Panc1 (cell line): Measurements from ENCODE around the gene PANX2. TPM values are rescaled to one million over a fixed set of nuclear protein-coding genes. Genes with fewer than 3 reads are reported as not detected.

Experiments used
- ATAC-seq: fragments of 200-7000 bp; cut with Tn5 transposase; 2 replicates; pipeline ENCODE4 v1.9.1; 2020; ENCODE audit warnings: mild to moderate bottlenecking, moderate library complexity
- BruUV-seq: library from RNA; stranded (reverse); fragments of 400-500 nt; replicated peaks from 2 replicates; lab custom pipeline; 2021; lab: Mats Ljungman, UMichigan
- CTCF ChIA-PET: fragments of 300-600 bp; sonication (Branson Sonifier 250); formaldehyde crosslinking; loops from one replicate; lab custom pipeline; 2022; ENCODE audit warnings: antibody characterized with exemption; lab: Charles Lee
- POLR2A ChIA-PET: fragments of 300-600 bp; sonication (Branson Sonifier 250); formaldehyde crosslinking; loops from one replicate; lab custom pipeline; 2022; ENCODE audit warnings: antibody characterized with exemption; lab: Charles Lee
- DNase-seq: peaks from one replicate; pipeline ENCODE4 v3.0.0-alpha.2; 2010; ENCODE audit warnings: low read depth, low spot score
- H3K27ac ChIP-seq: 2 replicates; pipeline ENCODE4 v1.5.1; 2011; ENCODE audit warnings: mild to moderate bottlenecking, low read length, inconsistent platforms
- H3K27me3 ChIP-seq: fragments of 200-500 bp; sonication (Bioruptor generic); 2 replicates; pipeline ENCODE4 v1.6.0; 2014; ENCODE audit warnings: low read length, inconsistent platforms; ENCODE audit not compliant: control insufficient read depth, insufficient read depth
- H3K36me3 ChIP-seq: fragments of 200-500 bp; sonication (Bioruptor generic); 2 replicates; pipeline ENCODE4 v1.5.1; 2014; ENCODE audit warnings: inconsistent platforms, mild to moderate bottlenecking, low read length, moderate library complexity; ENCODE audit not compliant: control insufficient read depth, insufficient read depth
- H3K4me1 ChIP-seq: 2 replicates; pipeline ENCODE4 v1.5.1; 2011; ENCODE audit warnings: inconsistent platforms, mild to moderate bottlenecking, low read length, moderate library complexity; ENCODE audit not compliant: control insufficient read depth, insufficient read depth
- H3K4me3 ChIP-seq, 2 experiments: 2 replicates each; pipeline ENCODE4 v1.5.1; 2011 to 2012; ENCODE audit warnings: low read depth in 2 of 2, low read length in 2 of 2, mild to moderate bottlenecking in 2 of 2, inconsistent platforms in 1 of 2, moderate library complexity in 1 of 2
- H3K9me3 ChIP-seq: fragments of 200-500 bp; sonication (Bioruptor generic); 2 replicates; pipeline ENCODE4 v1.5.1; 2014; ENCODE audit warnings: low read depth, mild to moderate bottlenecking, inconsistent platforms, low read length, moderate library complexity; ENCODE audit not compliant: control insufficient read depth, insufficient read depth
- CTCF ChIP-seq: fragments of 450-650 bp; IDR thresholded peaks from 2 replicates; pipeline ENCODE4 v1.5.1; 2017; ENCODE audit warnings: mild to moderate bottlenecking
- POLR2AphosphoS5 ChIP-seq: IDR thresholded peaks from 2 replicates; pipeline ENCODE4 v1.6.1; 2012; ENCODE audit warnings: mild to moderate bottlenecking, low read depth, low read length, moderate library complexity
- REST ChIP-seq, 2 experiments: IDR thresholded peaks; 2 replicates each; pipeline ENCODE4 v1.6.1; 2011 to 2012; ENCODE audit warnings: low read depth in 2 of 2, control low read depth in 1 of 2, low read length in 1 of 2, mild to moderate bottlenecking in 1 of 2, moderate library complexity in 1 of 2; ENCODE audit not compliant: insufficient read depth in 1 of 2
- SIN3A ChIP-seq: IDR thresholded peaks from 2 replicates; pipeline ENCODE4 v1.6.1; 2012; ENCODE audit warnings: low read depth, mild to moderate bottlenecking, low read length, moderate library complexity, borderline replicate concordance; ENCODE audit not compliant: insufficient read depth
- TCF7L2 ChIP-seq: IDR thresholded peaks from 2 replicates; pipeline ENCODE4 v1.6.1; 2011; ENCODE audit warnings: mild to moderate bottlenecking, low read depth, low read length, inconsistent platforms
- in situ Hi-C: cut with HindIII; loops from 2 replicates; pipeline ENCODE4 v1.10.0; 2016; ENCODE audit warnings: low sequenced_read_pairs, low pct_unique_long_range_greater_than_20kb
- intact Hi-C: fragments of 100-400 bp; cut with micrococcal nuclease; formaldehyde crosslinking; loops from one replicate; pipeline ENCODE4 v1.10.0; 2022; ENCODE audit not compliant: unreplicated experiment
- total RNA-seq: library from RNA; stranded (reverse); gene quantifications from one replicate; pipeline ENCODE4 v1.2.1, GENCODE V29; 2021; ENCODE audit not compliant: unreplicated experiment

The PANX2 gene
- total RNA-seq, 1 experiment from 2014 or later: 0.77 TPM

GRCh38 chr22:50138041-50138440 lies 32.5 kb upstream of the PANX2 start:
- DNase-seq: no peak
- no peak for ATAC-seq
- no peaks in the 10 kb centered on the region for H3K9me3 ChIP-seq
- in situ Hi-C loops: no loop called here
- no TSS peak for BruUV-seq
- H3K4me3 ChIP-seq: no peak overlapping the region
- no peaks in the 10 kb centered on the region for H3K36me3 ChIP-seq
- POLR2A ChIA-PET: interaction anchor here (0.7 kb wide), 1 partner anchor 12 kb away, joined by 4 read pairs; no protein-coding TSS in a partner anchor
- intact Hi-C loops: no loop called here
- no peak for TF ChIP-seq SIN3A
- TF ChIP-seq POLR2AphosphoS5: no peak
- no peak for TF ChIP-seq CTCF
- no peak overlapping the region for H3K27ac ChIP-seq
- peaks cover 3% of the 10 kb centered on the region; the same call in 1 of the 2 replicates for H3K4me1 ChIP-seq
- CTCF ChIA-PET: no interaction called here
- no peaks in the 10 kb centered on the region for H3K27me3 ChIP-seq

GRCh38 chr22:50138988-50139387 lies 31.5 kb upstream of the PANX2 start:
- Histone ChIP-seq H3K36me3 (no peaks in the 10 kb centered on the region), H3K4me1 (peaks cover 3% of the 10 kb centered on the region; the same call in 1 of the 2 replicates), H3K9me3 (no peaks in the 10 kb centered on the region), H3K27ac (no peak overlapping the region), H3K4me3 (no peak overlapping the region), H3K27me3 (no peaks in the 10 kb centered on the region)
- ATAC-seq (no peak), DNase-seq (no peak)
- intact Hi-C loops: no loop called here
- ChIA-PET POLR2A (no interaction called here), CTCF (interaction anchor here (0.6 kb wide), 1 partner anchor 107 kb away, joined by 4 read pairs; no protein-coding TSS in a partner anchor)
- TF ChIP-seq SIN3A (no peak), TCF7L2 (no peak), CTCF (no peak), POLR2AphosphoS5 (no peak)
- in situ Hi-C loops: no loop called here
- no TSS peak for BruUV-seq

- Histone ChIP-seq H3K36me3 (no peaks in the 10 kb centered on the region), H3K9me3 (no peaks in the 10 kb centered on the region), H3K4me1 (peaks cover 3% of the 10 kb centered on the region; the same call in 1 of the 2 replicates), H3K4me3 (no peak overlapping the region), H3K27ac (no peak overlapping the region), H3K27me3 (no peaks in the 10 kb centered on the region)
- ATAC-seq (no peak), DNase-seq (no peak)
- ChIA-PET CTCF (no interaction called here), POLR2A (no interaction called here)
- intact Hi-C loops: no loop called here
- TF ChIP-seq POLR2AphosphoS5 (no peak), CTCF (no peak), REST (IDR thresholded peaks at IDR 0.05; ENCODE audit: insufficient read depth in 1 of 2, low read depth in 2 of 2, low read length in 1 of 2) (no peak), TCF7L2 (no peak), SIN3A (no peak)
- in situ Hi-C loops: no loop called here
- BruUV-seq: no TSS peak
Observed at GRCh38 chr22:50139843-50140415, 30.6 kb upstream of the PANX2 start.
